Femur (tissue), 1 donor: Measurements from ENCODE around the gene ATP1A4.
"Not testable (repeated sequence)": the region's sequence is repeated elsewhere in the genome, so short reads cannot be mapped to it uniquely, and the experiment has no call there.

Source experiments
- DNase-seq: peaks from one replicate; pipeline ENCODE4 v3.0.0-alpha.2; 2017

ATP1A4 gene

GRCh38 chr1:160124705-160125478 is 26.5 kb upstream of the ATP1A4 start:
- no peak for DNase-seq

GRCh38 chr1:160125746-160126145 is 25.7 kb upstream of the ATP1A4 start:
- no peak for DNase-seq

DNA sequence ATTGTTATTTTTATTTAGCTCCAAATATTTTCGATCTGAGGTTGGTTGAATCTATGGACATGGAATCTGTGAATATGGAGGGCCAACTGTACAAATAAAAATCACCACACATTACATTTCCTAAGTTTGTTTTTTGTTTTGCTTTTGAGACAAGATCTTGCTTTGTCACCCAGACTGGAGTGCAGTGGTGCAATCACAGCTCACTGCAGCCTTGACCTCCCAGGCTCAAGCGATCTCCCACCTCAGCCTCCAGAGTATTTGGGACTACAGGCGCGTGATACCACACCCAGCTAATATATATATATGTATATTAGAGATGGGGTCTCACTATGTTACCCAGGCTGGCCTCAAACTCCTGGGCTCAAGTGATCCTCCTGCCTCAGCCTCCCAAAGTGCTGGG is 25.1 kb upstream of the ATP1A4 start:
- not testable (repeated sequence) for DNase-seq

DNA sequence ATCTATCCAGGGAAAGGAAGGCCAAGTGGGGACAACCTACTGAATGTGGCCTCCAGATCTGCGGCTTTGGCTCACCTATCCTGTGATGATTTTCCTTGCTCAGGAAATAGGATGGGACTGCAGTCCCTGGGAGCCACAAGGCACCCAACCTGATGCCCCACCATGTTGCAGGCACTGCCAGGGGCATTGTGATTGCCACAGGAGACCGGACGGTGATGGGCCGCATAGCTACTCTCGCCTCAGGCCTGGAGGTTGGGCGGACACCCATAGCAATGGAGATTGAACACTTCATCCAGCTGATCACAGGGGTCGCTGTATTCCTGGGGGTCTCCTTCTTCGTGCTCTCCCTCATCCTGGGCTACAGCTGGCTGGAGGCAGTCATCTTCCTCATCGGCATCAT is 24.0 kb upstream of the ATP1A4 start:
- DNase-seq = no peak

GRCh38 chr1:160127865-160128523 is 23.4 kb upstream of the ATP1A4 start:
- DNase-seq = no peak

DNA sequence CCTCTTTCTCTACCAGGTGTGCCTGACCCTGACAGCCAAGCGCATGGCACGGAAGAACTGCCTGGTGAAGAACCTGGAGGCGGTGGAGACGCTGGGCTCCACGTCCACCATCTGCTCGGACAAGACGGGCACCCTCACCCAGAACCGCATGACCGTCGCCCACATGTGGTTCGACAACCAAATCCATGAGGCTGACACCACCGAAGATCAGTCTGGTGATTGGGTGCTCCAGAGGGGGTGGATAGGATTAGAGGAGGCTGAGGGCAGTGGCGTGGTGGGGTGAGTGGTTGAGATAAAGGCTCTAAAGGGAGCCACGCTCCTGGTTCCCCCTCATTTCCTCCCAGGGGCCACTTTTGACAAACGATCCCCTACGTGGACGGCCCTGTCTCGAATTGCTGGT is 22.8 kb upstream of the ATP1A4 start:
- no peak for DNase-seq

DNA sequence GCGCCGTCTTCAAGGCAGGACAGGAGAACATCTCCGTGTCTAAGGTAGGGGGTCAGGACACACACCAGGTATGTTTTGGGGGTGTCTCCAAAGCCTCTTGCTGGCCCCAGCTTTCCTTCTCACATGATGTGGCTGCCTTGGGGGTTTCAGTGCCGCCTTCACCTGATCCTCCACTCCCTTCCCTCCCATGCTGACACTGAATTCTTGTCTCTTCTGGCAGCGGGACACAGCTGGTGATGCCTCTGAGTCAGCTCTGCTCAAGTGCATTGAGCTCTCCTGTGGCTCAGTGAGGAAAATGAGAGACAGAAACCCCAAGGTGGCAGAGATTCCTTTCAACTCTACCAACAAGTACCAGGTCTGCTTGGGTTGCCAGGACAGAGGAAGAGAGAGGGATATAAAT is 22.4 kb upstream of the ATP1A4 start:
- no peak for DNase-seq

GRCh38 chr1:160129558-160129957 is 21.8 kb upstream of the ATP1A4 start:
- no peak for DNase-seq

DNA sequence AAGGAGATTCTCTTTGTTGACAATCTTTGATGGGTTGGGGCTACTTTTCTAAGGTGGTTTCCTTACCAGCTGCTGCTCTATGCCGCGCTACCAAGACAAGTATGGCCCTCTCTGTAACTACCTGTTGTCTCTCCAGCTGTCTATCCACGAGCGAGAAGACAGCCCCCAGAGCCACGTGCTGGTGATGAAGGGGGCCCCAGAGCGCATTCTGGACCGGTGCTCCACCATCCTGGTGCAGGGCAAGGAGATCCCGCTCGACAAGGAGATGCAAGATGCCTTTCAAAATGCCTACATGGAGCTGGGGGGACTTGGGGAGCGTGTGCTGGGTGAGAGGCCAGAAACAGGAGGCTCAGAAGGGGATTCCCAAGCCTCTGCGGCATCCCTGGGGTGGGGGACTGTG is 21.4 kb upstream of the ATP1A4 start:
- no peak for DNase-seq

DNA sequence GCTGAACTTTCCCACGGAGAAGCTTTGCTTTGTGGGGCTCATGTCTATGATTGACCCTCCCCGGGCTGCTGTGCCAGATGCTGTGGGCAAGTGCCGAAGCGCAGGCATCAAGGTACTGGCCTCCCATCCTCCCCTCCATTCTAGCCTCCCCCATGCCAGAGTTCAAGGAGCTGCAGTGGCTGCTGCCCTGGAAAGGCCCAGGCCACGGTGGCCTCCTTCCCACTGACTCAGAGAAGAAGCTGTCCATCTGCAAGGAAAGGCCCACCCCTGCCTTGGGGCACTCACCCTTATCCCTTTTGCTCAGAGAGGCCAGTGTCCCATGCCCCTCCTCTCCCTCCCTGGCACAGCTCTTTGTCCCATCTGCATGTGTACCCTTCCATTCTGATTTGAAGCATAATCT is 20.9 kb upstream of the ATP1A4 start:
- no peak for DNase-seq

DNA sequence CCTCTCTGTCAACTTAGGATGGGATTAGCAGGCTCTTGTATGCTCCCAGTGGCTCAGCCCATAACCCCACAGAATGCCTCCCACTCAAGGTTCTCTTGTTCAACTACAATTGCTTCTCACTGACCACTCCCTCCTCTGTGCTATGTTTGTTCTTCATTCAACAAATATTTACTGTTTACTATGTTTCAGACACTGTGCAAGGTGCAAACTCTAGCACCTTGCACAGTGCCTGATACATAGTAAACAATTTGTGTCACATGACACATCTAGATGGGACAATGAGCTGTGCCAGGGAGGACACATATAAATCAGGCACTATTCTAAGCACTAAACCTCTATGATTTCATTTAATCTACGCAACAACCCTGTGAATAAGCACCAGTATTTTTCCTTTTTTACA is 20.5 kb upstream of the ATP1A4 start:
- no peak for DNase-seq

DNA sequence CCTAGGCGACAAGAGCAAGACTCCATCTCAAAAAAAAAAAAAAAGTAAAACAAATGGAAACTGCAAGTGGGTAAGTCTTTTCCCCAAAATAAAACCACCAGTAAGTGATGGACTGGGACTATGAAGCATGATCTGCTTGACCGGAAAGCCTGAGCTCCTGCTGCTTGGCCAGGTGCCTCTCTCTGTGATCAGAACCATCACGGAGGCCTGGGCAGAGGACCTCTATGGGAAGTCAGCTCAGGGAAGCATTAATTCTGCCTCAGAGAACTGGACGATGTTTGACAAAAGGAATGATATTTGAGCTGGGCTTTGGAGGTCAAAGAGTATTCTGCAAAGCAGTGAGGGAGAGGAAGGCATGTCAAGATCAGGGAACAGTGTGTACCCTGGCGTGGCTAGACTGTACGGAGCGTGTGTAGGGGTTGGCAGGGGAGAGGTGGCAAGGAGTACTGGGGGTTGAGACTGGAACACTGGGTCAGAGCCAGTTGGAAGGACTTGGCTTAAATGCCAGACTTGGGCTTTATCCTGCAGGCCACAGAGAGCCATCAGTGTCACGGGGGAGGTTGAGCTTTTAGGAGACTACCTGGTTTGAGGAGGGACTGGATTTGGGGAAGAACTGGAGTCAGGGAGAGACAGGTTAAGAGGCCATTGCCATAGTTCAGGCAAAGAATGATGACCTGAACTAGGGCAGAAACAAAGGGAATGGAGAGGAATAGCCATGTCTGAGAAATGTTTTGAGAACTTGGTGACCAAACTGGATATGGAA is 19.4 kb upstream of the ATP1A4 start:
- no peak for DNase-seq

- DNase-seq = no peak
Observed at GRCh38 chr1:160133990-160134770, 17.2 kb upstream of the ATP1A4 start.

- DNase-seq = no peak
Observed at GRCh38 chr1:160134791-160135572, 16.4 kb upstream of the ATP1A4 start.

DNA sequence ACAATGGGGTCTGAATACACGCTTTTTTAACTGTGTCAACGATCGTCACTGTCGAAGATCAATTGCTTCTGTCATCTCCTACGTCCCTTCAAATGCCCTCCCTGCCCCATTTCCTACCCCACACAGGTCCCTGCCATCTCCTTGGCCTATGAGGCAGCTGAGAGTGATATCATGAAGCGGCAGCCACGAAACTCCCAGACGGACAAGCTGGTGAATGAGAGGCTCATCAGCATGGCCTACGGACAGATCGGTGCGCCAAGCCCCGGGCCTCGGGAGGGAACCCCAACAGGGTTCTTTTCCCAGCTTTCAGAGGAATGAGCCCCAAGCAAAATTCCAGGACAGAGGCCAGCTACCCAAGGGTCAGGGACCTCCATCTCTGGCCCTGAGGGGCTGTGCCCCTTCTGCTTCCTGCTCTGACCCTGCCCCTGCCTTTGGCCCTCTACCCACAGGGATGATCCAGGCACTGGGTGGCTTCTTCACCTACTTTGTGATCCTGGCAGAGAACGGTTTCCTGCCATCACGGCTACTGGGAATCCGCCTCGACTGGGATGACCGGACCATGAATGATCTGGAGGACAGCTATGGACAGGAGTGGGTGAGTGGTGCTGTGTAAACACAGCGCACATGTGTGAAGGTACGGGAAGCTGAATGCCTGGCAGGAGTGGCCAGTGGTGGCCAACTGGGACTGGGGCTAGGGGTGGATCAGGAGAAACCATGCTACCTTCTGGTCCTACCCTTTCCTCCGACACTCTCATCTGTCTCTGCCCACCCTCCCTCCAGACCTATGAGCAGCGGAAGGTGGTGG is 15.1 kb upstream of the ATP1A4 start:
- no peak for DNase-seq

DNA sequence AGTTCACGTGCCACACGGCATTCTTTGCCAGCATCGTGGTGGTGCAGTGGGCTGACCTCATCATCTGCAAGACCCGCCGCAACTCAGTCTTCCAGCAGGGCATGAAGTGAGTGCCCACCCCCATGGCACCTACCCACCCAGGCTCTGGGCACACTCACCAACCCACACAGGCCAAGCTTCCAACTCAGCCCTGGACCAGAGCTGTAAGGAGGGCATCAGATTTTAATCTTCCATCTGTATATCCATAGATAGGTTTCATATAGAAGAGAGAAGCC is 14.5 kb upstream of the ATP1A4 start:
- no peak for DNase-seq

GRCh38 chr1:160137216-160137862 is 14.1 kb upstream of the ATP1A4 start:
- no peak for DNase-seq

- no peak for DNase-seq
Observed at GRCh38 chr1:160139840-160140239, 11.6 kb upstream of the ATP1A4 start.

- DNase-seq = no peak
Observed at GRCh38 chr1:160143695-160144094, 7.7 kb upstream of the ATP1A4 start.

DNA sequence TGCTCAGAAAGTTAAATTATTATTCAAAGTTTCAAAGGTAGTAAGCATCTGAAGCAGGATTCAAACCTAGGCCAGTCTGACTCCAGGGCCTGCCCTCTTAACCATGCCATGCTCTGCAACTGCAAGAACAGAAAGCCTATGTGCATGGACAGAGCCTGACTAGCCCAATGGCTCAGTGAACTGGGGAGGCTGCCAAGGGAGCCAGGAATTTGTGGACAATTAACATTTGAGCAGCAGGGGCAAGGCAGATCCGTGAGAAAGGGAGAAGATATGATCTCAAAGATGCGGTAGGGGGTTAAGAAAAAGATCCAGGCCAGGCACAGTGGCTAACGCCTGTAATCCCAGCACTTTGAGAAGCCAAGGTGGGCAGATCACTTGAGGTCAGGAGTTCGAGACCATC is 6.5 kb upstream of the ATP1A4 start:
- no peak for DNase-seq

- no peak for DNase-seq
Observed at GRCh38 chr1:160146107-160146506, 5.3 kb upstream of the ATP1A4 start.
